ENCODE measurements around the gene FNDC1.
"Not testable (repeated sequence)": the region's sequence is repeated elsewhere in the genome, so short reads cannot be mapped to it uniquely, and the experiment has no call there.

Gene FNDC1

DNA sequence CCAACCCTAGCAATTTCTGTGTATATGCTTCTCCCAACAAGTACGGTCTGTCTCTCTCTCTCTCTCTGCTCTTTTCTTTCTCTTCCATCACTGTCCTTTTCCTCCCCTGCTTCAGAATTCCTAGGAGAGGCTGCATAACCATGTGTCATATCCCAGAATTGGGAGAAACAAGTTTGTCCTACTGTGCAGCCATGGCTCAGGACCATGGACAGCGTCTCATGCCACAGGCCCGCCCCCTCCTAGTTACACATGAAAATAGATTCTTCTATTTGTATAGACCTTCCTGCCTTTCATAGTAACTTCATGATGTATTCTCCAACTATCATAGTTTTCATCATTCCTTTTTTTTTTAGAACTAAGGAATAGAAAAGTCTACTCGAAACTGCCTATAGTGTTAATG lies 98.0 kb downstream of the FNDC1 start:
- Histone ChIP-seq H3K4me3 (replicated peaks; ENCODE audit: low read depth, low read length) (no peak overlapping the region), H3K27me3 (replicated peaks; ENCODE audit: control insufficient read depth, insufficient read depth, low read length) (no peaks in the 10 kb centered on the region; the same call in 1 of the 2 replicates), H3K36me3 (ENCODE audit: control insufficient read depth, insufficient read depth, low read length) (no peaks in the 10 kb centered on the region)
- DNase-seq (ENCODE audit: extremely low read depth, insufficient read length): no peak
- TF ChIP-seq CTCF (IDR thresholded peaks at IDR 0.05; ENCODE audit: insufficient read depth, low read length, poor library complexity, severe bottlenecking): no peak

GRCh38 chr6:159268511-159268910 lies 99.3 kb downstream of the FNDC1 start:
- H3K27me3 ChIP-seq (replicated peaks; ENCODE audit: control insufficient read depth, insufficient read depth, low read length): no peaks in the 10 kb centered on the region
- H3K4me3 ChIP-seq (replicated peaks; ENCODE audit: low read depth, low read length): no peak overlapping the region
- no peaks in the 10 kb centered on the region for H3K36me3 ChIP-seq (ENCODE audit: control insufficient read depth, insufficient read depth, low read length)
- no peak for DNase-seq (ENCODE audit: extremely low read depth, insufficient read length)
- TF ChIP-seq CTCF (IDR thresholded peaks at IDR 0.05; ENCODE audit: insufficient read depth, low read length, poor library complexity, severe bottlenecking): no peak

GRCh38 chr6:159271257-159271656 lies 102.1 kb downstream of the FNDC1 start:
- Histone ChIP-seq H3K36me3 (ENCODE audit: control insufficient read depth, insufficient read depth, low read length) (no peaks in the 10 kb centered on the region), H3K27me3 (replicated peaks; ENCODE audit: control insufficient read depth, insufficient read depth, low read length) (no peaks in the 10 kb centered on the region), H3K4me3 (replicated peaks; ENCODE audit: low read depth, low read length) (no peak overlapping the region)
- no peak for DNase-seq (ENCODE audit: extremely low read depth, insufficient read length)
- no peak for TF ChIP-seq CTCF (IDR thresholded peaks at IDR 0.05; ENCODE audit: insufficient read depth, low read length, poor library complexity, severe bottlenecking)

GRCh38 chr6:159278626-159279025 lies 109.4 kb downstream of the FNDC1 start:
- TF ChIP-seq CTCF (IDR thresholded peaks at IDR 0.05; ENCODE audit: insufficient read depth, low read length, poor library complexity, severe bottlenecking): no peak
- no peaks in the 10 kb centered on the region for H3K27me3 ChIP-seq (replicated peaks; ENCODE audit: control insufficient read depth, insufficient read depth, low read length)

GRCh38 chr6:159279790-159280277 lies 110.6 kb downstream of the FNDC1 start:
- Histone ChIP-seq H3K4me3 (replicated peaks; ENCODE audit: low read depth, low read length) (no peak overlapping the region), H3K27me3 (replicated peaks; ENCODE audit: control insufficient read depth, insufficient read depth, low read length) (no peaks in the 10 kb centered on the region), H3K36me3 (ENCODE audit: control insufficient read depth, insufficient read depth, low read length) (no peaks in the 10 kb centered on the region)
- TF ChIP-seq CTCF (IDR thresholded peaks at IDR 0.05; ENCODE audit: insufficient read depth, low read length, poor library complexity, severe bottlenecking): no peak
- DNase-seq (ENCODE audit: extremely low read depth, insufficient read length): no peak

More at GRCh38 chr6:159278626-159279025, 109.4 kb downstream of the FNDC1 start:
- DNase-seq (ENCODE audit: extremely low read depth, insufficient read length): no peak
- no peak overlapping the region for H3K4me3 ChIP-seq (replicated peaks; ENCODE audit: low read depth, low read length)
- H3K36me3 ChIP-seq (ENCODE audit: control insufficient read depth, insufficient read depth, low read length): no peaks in the 10 kb centered on the region

DNA sequence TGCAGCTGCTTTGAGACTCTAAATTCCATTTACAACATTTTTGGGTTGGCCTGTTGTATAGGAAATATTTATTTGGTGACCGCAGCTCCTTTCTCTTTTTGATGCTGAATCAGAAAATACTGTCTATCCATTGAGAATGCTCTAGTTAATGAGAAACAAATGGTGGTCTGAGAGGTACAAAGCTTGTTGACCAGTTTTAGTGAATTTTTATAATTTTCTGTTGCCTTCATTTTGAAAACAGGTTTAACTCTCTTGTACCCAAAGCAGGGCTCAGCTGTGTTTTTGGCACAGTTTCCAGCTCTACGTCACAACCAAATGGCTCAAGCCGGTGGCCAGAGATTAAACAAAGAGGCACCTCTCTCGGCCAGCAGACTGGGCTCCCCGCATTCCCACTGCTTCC lies 113.2 kb downstream of the FNDC1 start:
- no peak for DNase-seq (ENCODE audit: extremely low read depth, insufficient read length)
- H3K36me3 ChIP-seq (ENCODE audit: control insufficient read depth, insufficient read depth, low read length): no peaks in the 10 kb centered on the region
- no peak overlapping the region for H3K4me3 ChIP-seq (replicated peaks; ENCODE audit: low read depth, low read length)
- no peak for TF ChIP-seq CTCF (IDR thresholded peaks at IDR 0.05; ENCODE audit: insufficient read depth, low read length, poor library complexity, severe bottlenecking)
- no peaks in the 10 kb centered on the region for H3K27me3 ChIP-seq (replicated peaks; ENCODE audit: control insufficient read depth, insufficient read depth, low read length)

- not testable (repeated sequence) for DNase-seq (ENCODE audit: extremely low read depth, insufficient read length); H3K4me3 ChIP-seq (replicated peaks; ENCODE audit: low read depth, low read length); H3K27me3 ChIP-seq (replicated peaks; ENCODE audit: control insufficient read depth, insufficient read depth, low read length); H3K36me3 ChIP-seq (ENCODE audit: control insufficient read depth, insufficient read depth, low read length)
Observed at GRCh38 chr6:159284661-159285060, 115.5 kb downstream of the FNDC1 start.
